Breast epithelium (tissue), 4 donors: ENCODE data around the gene ZBTB39. TPM values are rescaled to one million over a fixed set of nuclear protein-coding genes. Genes with fewer than 3 reads are reported as not detected.

Experiments
- DNase-seq, 2 donors: peaks; one replicate each; pipeline ENCODE4 v3.0.0-alpha.2; 2019; ENCODE audit warnings: low spot score in 2 of 2
- H3K27ac ChIP-seq, 2 donors: fragments of 200-600 bp; sonication (generic) in 1 of 2; one replicate each; pipeline ENCODE4 v1.5.1; 2016 to 2019; ENCODE audit warnings: mild to moderate bottlenecking in 1 of 2
- H3K27me3 ChIP-seq, 2 donors: fragments of 200-600 bp; sonication (generic) in 1 of 2; one replicate each; pipeline versions ENCODE4 v1.5.1 to v1.6.0; 2017 to 2019; ENCODE audit warnings: control low read depth in 1 of 2, mild to moderate bottlenecking in 1 of 2
- H3K36me3 ChIP-seq: fragments of 200-600 bp; one replicate; pipeline ENCODE4 v1.5.1; 2019
- H3K4me1 ChIP-seq, 2 donors: fragments of 200-600 bp; sonication (generic); one replicate each; pipeline ENCODE4 v1.5.1; 2016 to 2019; ENCODE audit warnings: control low read depth in 1 of 2
- H3K4me3 ChIP-seq, 3 donors: fragments of 200-600 bp; sonication (generic); 1 replicate in 2 of 3; 2 replicates in 1 of 3; pipeline ENCODE4 v1.5.1; 2016 to 2019; ENCODE audit warnings: mild to moderate bottlenecking in 3 of 3, moderate library complexity in 2 of 3
- H3K9me3 ChIP-seq, 2 donors: fragments of 200-600 bp; sonication (generic) in 1 of 2; one replicate each; pipeline ENCODE4 v1.5.1; 2016 to 2019; ENCODE audit warnings: control low read depth in 1 of 2
- CTCF ChIP-seq, 3 donors: fragments of 450-650 bp; IDR thresholded peaks; one replicate each; pipeline ENCODE4 v1.5.1; 2016 to 2017; ENCODE audit warnings: antibody characterized with exemption in 3 of 3, mild to moderate bottlenecking in 3 of 3, moderate library complexity in 3 of 3
- POLR2A ChIP-seq: fragments of 450-650 bp; IDR thresholded peaks from one replicate; pipeline ENCODE4 v1.6.1; 2016; ENCODE audit warnings: antibody characterized with exemption, mild to moderate bottlenecking, moderate library complexity
- POLR2AphosphoS5 ChIP-seq, 3 donors: sonication (generic); formaldehyde crosslinking; IDR thresholded peaks; one replicate each; pipeline ENCODE4 v1.6.1; 2017; ENCODE audit warnings: antibody characterized with exemption in 3 of 3
- intact Hi-C: fragments of 100-400 bp; cut with DNase I; formaldehyde crosslinking; loops from one replicate; pipeline ENCODE4 v1.15.1; 2023; ENCODE audit warnings: low total_unique reads
- total RNA-seq, 3 donors: library from RNA; depleted of rRNA; stranded (reverse); fragments of >200 nt; gene quantifications; one replicate each; pipeline ENCODE4 v1.1.0, GENCODE V29; 2016

ZBTB39 gene
- total RNA-seq, 3 donors from 2014 or later = 4.3 to 6.6 (median 6.1) TPM

- no peaks in the 10 kb centered on the region for H3K27me3 ChIP-seq
- H3K9me3 ChIP-seq = no peaks in the 10 kb centered on the region
- peaks cover 9% of the 10 kb centered on the region for H3K36me3 ChIP-seq
- peak overlapping the region in 1 of 2 donors; percentile 82 for H3K27ac ChIP-seq
- no peak for DNase-seq
- H3K4me3 ChIP-seq = peak overlapping the region; percentile 91 to 98 (median 92)
- TF ChIP-seq POLR2AphosphoS5 (IDR thresholded peaks at IDR 0.05) (no peak), CTCF (IDR thresholded peaks at IDR 0.05) (no peak)
- peaks cover 0 to 9% of the 10 kb centered on the region in 2 donors for H3K4me1 ChIP-seq
- intact Hi-C loops = no loop called here
These were observed 596 bp upstream of the ZBTB39 start for GRCh38 chr12:57006809-57007475.

GRCh38 chr12:57004651-57005050, 1.7 kb downstream of the ZBTB39 start:
- H3K4me1 ChIP-seq = peaks cover 0 to 9% of the 10 kb centered on the region in 2 donors
- no peaks in the 10 kb centered on the region for H3K9me3 ChIP-seq
- intact Hi-C loops = no loop called here
- DNase-seq = no peak
- H3K27me3 ChIP-seq = no peaks in the 10 kb centered on the region
- peaks cover 9% of the 10 kb centered on the region for H3K36me3 ChIP-seq
- H3K27ac ChIP-seq = no peak overlapping the region
- TF ChIP-seq CTCF (IDR thresholded peaks at IDR 0.05) = no peak
- no peak for TF ChIP-seq POLR2AphosphoS5 (IDR thresholded peaks at IDR 0.05)
- no peak for TF ChIP-seq POLR2A
- H3K4me3 ChIP-seq = no peak overlapping the region

GRCh38 chr12:57003395-57003794, 3.0 kb downstream of the ZBTB39 start:
- intact Hi-C loops = no loop called here
- peaks cover 9% of the 10 kb centered on the region for H3K36me3 ChIP-seq

GRCh38 chr12:57001448-57001906, 4.9 kb downstream of the ZBTB39 start:
- Histone ChIP-seq H3K27ac (no peak overlapping the region), H3K36me3 (peaks cover 9% of the 10 kb centered on the region), H3K4me1 (peaks cover 0 to 9% of the 10 kb centered on the region in 2 donors), H3K9me3 (no peaks in the 10 kb centered on the region), H3K27me3 (no peaks in the 10 kb centered on the region), H3K4me3 (no peak overlapping the region)
- intact Hi-C loops = no loop called here
- TF ChIP-seq POLR2A (no peak), POLR2AphosphoS5 (IDR thresholded peaks at IDR 0.05) (no peak), CTCF (IDR thresholded peaks at IDR 0.05) (peak in 2 of 3 donors; percentile 54 to 58)
- peak; percentile 21 to 55 for DNase-seq

More at GRCh38 chr12:57003395-57003794, 3.0 kb downstream of the ZBTB39 start:
- H3K27ac ChIP-seq = no peak overlapping the region
- H3K27me3 ChIP-seq = no peaks in the 10 kb centered on the region
- no peak for DNase-seq
- peaks cover 0 to 9% of the 10 kb centered on the region in 2 donors for H3K4me1 ChIP-seq
- TF ChIP-seq POLR2AphosphoS5 (IDR thresholded peaks at IDR 0.05) (no peak), POLR2A (no peak), CTCF (IDR thresholded peaks at IDR 0.05) (no peak)
- no peak overlapping the region for H3K4me3 ChIP-seq
- H3K9me3 ChIP-seq = no peaks in the 10 kb centered on the region

- Histone ChIP-seq H3K27me3 (no peaks in the 10 kb centered on the region), H3K4me1 (peaks cover 0 to 8% of the 10 kb centered on the region in 2 donors), H3K4me3 (no peak overlapping the region), H3K9me3 (no peaks in the 10 kb centered on the region), H3K27ac (no peak overlapping the region), H3K36me3 (peaks cover 9% of the 10 kb centered on the region)
- no peak for DNase-seq
- intact Hi-C loops = no loop called here
- TF ChIP-seq CTCF (IDR thresholded peaks at IDR 0.05) (no peak), POLR2A (no peak), POLR2AphosphoS5 (IDR thresholded peaks at IDR 0.05) (no peak)
These were observed 6.0 kb downstream of the ZBTB39 start for GRCh38 chr12:57000393-57000792.
